Measurements from ENCODE around the gene IRAK4. TPM values are rescaled to one million over a fixed set of nuclear protein-coding genes. Genes with fewer than 3 reads are reported as not detected.

The IRAK4 gene
- total and polyA plus RNA-seq, 2 donors (not counting 1 experiment from before 2014, with no cell fraction given), result 19.7 to 27.6 TPM

- Histone ChIP-seq H3K4me3 (replicated peaks in 1 of 4; ENCODE audit: control extremely low read depth in 1 of 4, insufficient read depth in 1 of 4, low read depth in 3 of 4, low read length in 4 of 4) (no peak overlapping the region), H3K9me3 (ENCODE audit: control insufficient read depth, insufficient read depth, low read depth, low read length) (no peaks in the 10 kb centered on the region), H3K4me2 (ENCODE audit: extremely low read depth, insufficient read depth, low read length) (no peak overlapping the region), H3K9ac (ENCODE audit: insufficient read depth, low read length) (no peak overlapping the region), H3K79me2 (ENCODE audit: control insufficient read depth, insufficient read depth, low read length) (peaks cover 10% of the 10 kb centered on the region), H4K20me1 (ENCODE audit: control insufficient read depth, extremely low read depth, insufficient read depth, low read length) (no peaks in the 10 kb centered on the region), H3K36me3 (ENCODE audit: control insufficient read depth, insufficient read depth, low read length) (no peaks in the 10 kb centered on the region), H3K4me1 (ENCODE audit: control insufficient read depth, extremely low read depth, insufficient read depth, low read length) (no peaks in the 10 kb centered on the region), H2AFZ (ENCODE audit: low read length) (no peak overlapping the region), H3K27me3 (ENCODE audit: control insufficient read depth, insufficient read depth, low read length) (no peaks in the 10 kb centered on the region), H3K27ac (ENCODE audit: insufficient read depth, low read length) (no peak overlapping the region)
- no peak for TF ChIP-seq EZH2 (IDR thresholded peaks at IDR 0.05; ENCODE audit: low read length, missing control alignments)
- TF ChIP-seq, protein P1, sequence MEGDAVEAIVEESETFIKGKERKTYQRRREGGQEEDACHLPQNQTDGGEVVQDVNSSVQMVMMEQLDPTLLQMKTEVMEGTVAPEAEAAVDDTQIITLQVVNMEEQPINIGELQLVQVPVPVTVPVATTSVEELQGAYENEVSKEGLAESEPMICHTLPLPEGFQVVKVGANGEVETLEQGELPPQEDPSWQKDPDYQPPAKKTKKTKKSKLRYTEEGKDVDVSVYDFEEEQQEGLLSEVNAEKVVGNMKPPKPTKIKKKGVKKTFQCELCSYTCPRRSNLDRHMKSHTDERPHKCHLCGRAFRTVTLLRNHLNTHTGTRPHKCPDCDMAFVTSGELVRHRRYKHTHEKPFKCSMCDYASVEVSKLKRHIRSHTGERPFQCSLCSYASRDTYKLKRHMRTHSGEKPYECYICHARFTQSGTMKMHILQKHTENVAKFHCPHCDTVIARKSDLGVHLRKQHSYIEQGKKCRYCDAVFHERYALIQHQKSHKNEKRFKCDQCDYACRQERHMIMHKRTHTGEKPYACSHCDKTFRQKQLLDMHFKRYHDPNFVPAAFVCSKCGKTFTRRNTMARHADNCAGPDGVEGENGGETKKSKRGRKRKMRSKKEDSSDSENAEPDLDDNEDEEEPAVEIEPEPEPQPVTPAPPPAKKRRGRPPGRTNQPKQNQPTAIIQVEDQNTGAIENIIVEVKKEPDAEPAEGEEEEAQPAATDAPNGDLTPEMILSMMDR (conservative IDR thresholded peaks at IDR 0.05 in 1 of 2, IDR thresholded peaks at IDR 0.05 in 1 of 2; ENCODE audit: low read depth in 1 of 2, low read length in 2 of 2), result no peak
- DNase-seq (ENCODE audit: low read depth in 2 of 2), result no peak
Observed at GRCh38 chr12:43754015-43754414, 4.7 kb upstream of the IRAK4 start.

DNA sequence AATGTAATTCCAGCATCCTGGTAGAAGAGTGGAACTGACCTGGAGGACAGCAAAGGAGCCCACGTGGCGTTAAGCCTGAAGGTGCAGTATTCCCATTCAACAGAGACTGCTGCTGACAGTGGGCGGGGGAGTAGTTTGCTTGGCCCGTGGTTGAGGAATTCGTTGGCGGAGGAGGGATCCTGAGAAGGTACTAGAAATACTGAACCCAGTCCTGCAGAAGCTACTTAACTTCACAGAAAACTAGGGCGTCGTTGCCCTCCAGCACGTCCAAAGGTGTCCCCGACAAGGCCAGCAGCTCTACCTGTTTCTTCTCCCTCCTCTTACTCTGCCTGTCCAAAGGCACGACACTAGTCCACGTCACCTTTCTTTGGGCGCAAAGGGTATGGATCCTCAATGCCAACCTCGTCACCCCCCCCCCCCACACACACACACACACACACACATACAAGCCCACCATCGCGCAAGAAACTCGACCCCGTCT, 464 bp upstream of the IRAK4 start:
- Histone ChIP-seq H3K9me3 (ENCODE audit: control insufficient read depth, insufficient read depth, low read depth, low read length) (no peaks in the 10 kb centered on the region), H3K4me2 (ENCODE audit: extremely low read depth, insufficient read depth, low read length) (peak overlapping the region; percentile 90), H3K9ac (ENCODE audit: insufficient read depth, low read length) (peak overlapping the region; percentile 49), H3K4me3 (replicated peaks in 1 of 4; ENCODE audit: control extremely low read depth in 1 of 4, insufficient read depth in 1 of 4, low read depth in 3 of 4, low read length in 4 of 4) (peak overlapping the region; percentile 46 to 94 (median 76)), H3K27ac (ENCODE audit: insufficient read depth, low read length) (peak overlapping the region; percentile 71), H3K27me3 (ENCODE audit: control insufficient read depth, insufficient read depth, low read length) (no peaks in the 10 kb centered on the region), H3K79me2 (ENCODE audit: control insufficient read depth, insufficient read depth, low read length) (peaks cover 17% of the 10 kb centered on the region), H2AFZ (ENCODE audit: low read length) (peak overlapping the region; percentile 97), H4K20me1 (ENCODE audit: control insufficient read depth, extremely low read depth, insufficient read depth, low read length) (no peaks in the 10 kb centered on the region), H3K36me3 (ENCODE audit: control insufficient read depth, insufficient read depth, low read length) (no peaks in the 10 kb centered on the region), H3K4me1 (ENCODE audit: control insufficient read depth, extremely low read depth, insufficient read depth, low read length) (peaks cover 5% of the 10 kb centered on the region)
- DNase-seq (ENCODE audit: low read depth in 2 of 2), result peak in 1 of 2 donors; percentile 51
- TF ChIP-seq EZH2 (IDR thresholded peaks at IDR 0.05; ENCODE audit: low read length, missing control alignments), result no peak
- TF ChIP-seq, protein P1 (conservative IDR thresholded peaks at IDR 0.05 in 1 of 2, IDR thresholded peaks at IDR 0.05 in 1 of 2; ENCODE audit: low read depth in 1 of 2, low read length in 2 of 2), result no peak

DNA sequence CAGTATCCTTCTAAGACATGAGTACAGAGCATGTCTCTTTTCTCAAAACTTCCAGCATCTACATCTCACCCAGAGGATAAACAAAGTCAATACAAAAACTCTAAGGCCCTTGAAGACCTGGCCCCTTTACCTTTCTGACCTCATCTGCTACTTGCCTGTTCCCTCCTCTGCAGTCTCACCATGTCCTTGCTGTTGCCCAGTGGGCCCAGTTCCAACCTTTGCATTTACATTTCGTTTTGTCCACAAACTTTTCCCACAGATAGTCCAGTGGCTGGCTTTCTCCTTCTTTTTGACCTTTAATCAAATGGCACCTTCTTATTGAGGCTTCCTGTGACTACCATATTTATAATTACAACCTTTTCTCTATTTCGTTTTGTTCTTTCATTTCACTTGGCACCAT, 1.6 kb downstream of the IRAK4 start:
- Histone ChIP-seq H3K36me3 (ENCODE audit: control insufficient read depth, insufficient read depth, low read length) (no peaks in the 10 kb centered on the region), H2AFZ (ENCODE audit: low read length) (no peak overlapping the region), H3K9ac (ENCODE audit: insufficient read depth, low read length) (no peak overlapping the region), H3K9me3 (ENCODE audit: control insufficient read depth, insufficient read depth, low read depth, low read length) (no peaks in the 10 kb centered on the region), H4K20me1 (ENCODE audit: control insufficient read depth, extremely low read depth, insufficient read depth, low read length) (no peaks in the 10 kb centered on the region), H3K27me3 (ENCODE audit: control insufficient read depth, insufficient read depth, low read length) (no peaks in the 10 kb centered on the region), H3K4me2 (ENCODE audit: extremely low read depth, insufficient read depth, low read length) (peak overlapping the region; percentile 67), H3K27ac (ENCODE audit: insufficient read depth, low read length) (no peak overlapping the region), H3K4me1 (ENCODE audit: control insufficient read depth, extremely low read depth, insufficient read depth, low read length) (peaks cover 5% of the 10 kb centered on the region), H3K4me3 (replicated peaks in 1 of 4; ENCODE audit: control extremely low read depth in 1 of 4, insufficient read depth in 1 of 4, low read depth in 3 of 4, low read length in 4 of 4) (peak overlapping the region; percentile 1 to 94 (median 54)), H3K79me2 (ENCODE audit: control insufficient read depth, insufficient read depth, low read length) (peaks cover 17% of the 10 kb centered on the region)
- no peak for TF ChIP-seq EZH2 (IDR thresholded peaks at IDR 0.05; ENCODE audit: low read length, missing control alignments)
- TF ChIP-seq, protein P1 (conservative IDR thresholded peaks at IDR 0.05 in 1 of 2, IDR thresholded peaks at IDR 0.05 in 1 of 2; ENCODE audit: low read depth in 1 of 2, low read length in 2 of 2), result no peak
- no peak for DNase-seq (ENCODE audit: low read depth in 2 of 2)

Measured in fibroblast of lung (primary cell).